Vagina (tissue), 2 donors: Measurements from ENCODE around the gene ADORA1.

ENCODE experiments used
- CTCF ChIP-seq, 3 experiments: fragments of 450-650 bp in 2 of 3; fragments of 200-600 bp in 1 of 3; sonication (generic) in 1 of 3; IDR thresholded peaks; one replicate each; pipeline ENCODE4 v1.5.1; 2017 to 2019; ENCODE audit warnings: antibody characterized with exemption in 3 of 3, mild to moderate bottlenecking in 2 of 3, moderate library complexity in 2 of 3
- POLR2A ChIP-seq, 2 donors: fragments of 450-650 bp; IDR thresholded peaks; one replicate each; pipeline ENCODE4 v1.6.1; 2017; ENCODE audit warnings: antibody characterized with exemption in 2 of 2, mild to moderate bottlenecking in 2 of 2, moderate library complexity in 2 of 2
- POLR2AphosphoS5 ChIP-seq, 2 donors: sonication (generic); formaldehyde crosslinking; IDR thresholded peaks; one replicate each; pipeline ENCODE4 v1.9.0; 2017; ENCODE audit warnings: antibody characterized with exemption in 2 of 2, mild to moderate bottlenecking in 2 of 2, low read depth in 1 of 2; ENCODE audit not compliant: insufficient read depth in 1 of 2

- TF ChIP-seq CTCF (IDR thresholded peaks at IDR 0.05) (no peak), POLR2A (IDR thresholded peaks at IDR 0.05) (no peak), POLR2AphosphoS5 (IDR thresholded peaks at IDR 0.05; ENCODE audit: insufficient read depth in 1 of 2, low read depth in 1 of 2) (no peak)
These were observed 49.6 kb upstream of the ADORA1 start for GRCh38 chr1:203077956-203078355.
